HG03095 (cell line): ENCODE measurements around the gene TFAP2B.

Experiments
- ATAC-seq: cut with Tn5 transposase; IDR thresholded peaks from one replicate; pipeline ENCODE4 v1.9.1; 2021; ENCODE audit warnings: moderate library complexity; ENCODE audit not compliant: unreplicated experiment

Gene TFAP2B

DNA sequence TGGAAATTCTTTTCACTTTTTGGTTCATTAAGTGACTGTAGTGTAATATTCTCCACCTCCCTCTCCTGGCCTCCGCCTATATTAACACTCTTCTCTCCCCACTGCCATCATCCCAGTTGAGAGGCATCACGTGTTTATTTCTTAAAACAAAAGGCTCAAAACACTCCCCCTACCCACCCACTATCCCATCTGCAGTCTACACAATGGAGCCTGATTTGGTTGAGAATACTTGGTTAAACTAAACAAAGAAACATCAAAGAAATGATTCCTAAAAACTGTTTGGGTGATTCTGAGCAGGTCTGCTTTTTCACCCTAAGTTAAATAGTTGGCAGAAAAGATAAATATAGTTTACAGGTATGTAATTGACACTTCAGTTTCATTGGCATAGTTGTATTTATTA is 5.9 kb downstream of the TFAP2B start:
- ATAC-seq = no peak

- ATAC-seq = no peak
These were observed 6.8 kb downstream of the TFAP2B start for GRCh38 chr6:50825375-50826036.

- ATAC-seq = no peak
These were observed 7.5 kb downstream of the TFAP2B start for GRCh38 chr6:50826037-50826761.

DNA sequence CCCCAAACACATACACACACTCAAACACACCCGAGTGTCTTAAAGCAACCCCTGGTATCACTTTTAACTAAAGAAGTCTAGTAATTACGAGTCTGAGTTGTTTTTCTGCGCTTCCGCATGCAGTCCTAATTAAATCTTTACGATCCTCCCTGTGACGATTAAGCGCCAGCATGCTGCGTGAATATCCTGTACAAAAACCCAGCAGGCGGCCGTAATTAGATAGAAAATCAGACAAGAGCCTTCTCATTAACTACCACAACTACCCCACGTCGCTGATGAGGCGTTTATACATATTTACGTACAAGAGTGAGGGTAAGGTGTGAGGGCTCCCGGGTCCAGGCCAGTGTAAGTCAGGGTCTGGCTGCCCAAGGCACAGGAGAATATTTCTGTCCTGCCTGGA is 8.1 kb downstream of the TFAP2B start:
- no peak for ATAC-seq

- no peak for ATAC-seq
These were observed 10.4 kb downstream of the TFAP2B start for GRCh38 chr6:50829049-50829448.

- ATAC-seq = no peak
These were observed 11.3 kb downstream of the TFAP2B start for GRCh38 chr6:50829898-50830444.

DNA sequence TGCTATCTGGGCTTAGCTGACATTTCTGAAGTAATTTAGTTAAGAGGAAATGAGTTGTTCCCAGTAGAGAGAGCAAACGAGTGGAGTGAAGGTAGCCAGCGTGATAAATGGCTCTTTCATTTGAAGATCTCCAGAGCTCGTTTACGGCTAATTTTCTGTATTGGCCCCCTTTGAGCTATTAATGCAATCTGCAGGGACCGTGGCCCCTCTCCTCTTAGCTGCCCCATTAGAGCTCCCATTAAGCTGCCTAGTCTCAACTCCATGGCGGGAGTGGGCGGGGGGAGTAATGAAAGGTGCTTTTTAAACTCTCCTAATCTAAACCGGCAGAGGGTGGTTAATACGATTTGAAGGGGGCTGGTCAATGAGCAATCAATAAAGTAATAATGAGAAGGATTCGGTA is 12.5 kb downstream of the TFAP2B start:
- ATAC-seq = no peak

- no peak for ATAC-seq
These were observed 14.2 kb downstream of the TFAP2B start for GRCh38 chr6:50832912-50833311.

DNA sequence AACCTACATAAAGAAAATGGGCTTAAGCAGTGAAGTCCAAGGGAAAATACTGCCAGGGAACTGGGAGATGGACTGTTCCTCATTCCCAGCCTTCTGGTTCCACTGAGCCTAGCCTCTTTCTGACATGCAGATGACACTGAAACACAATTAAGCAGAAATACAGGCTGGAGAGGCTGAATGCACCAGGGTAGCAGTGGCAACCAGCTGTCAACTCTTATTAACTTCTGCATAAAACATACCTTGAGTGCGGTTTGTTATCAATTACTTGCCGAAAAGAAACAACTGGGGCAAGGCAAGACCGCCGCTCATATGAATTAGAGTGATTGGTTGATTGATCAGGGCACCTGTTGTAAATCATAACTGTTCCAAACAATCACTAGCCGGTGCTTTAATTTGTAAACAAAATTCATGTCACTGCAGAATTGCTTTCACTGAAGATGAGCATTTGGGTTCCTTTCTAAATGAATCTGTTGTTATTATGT is 16.3 kb downstream of the TFAP2B start:
- no peak for ATAC-seq

DNA sequence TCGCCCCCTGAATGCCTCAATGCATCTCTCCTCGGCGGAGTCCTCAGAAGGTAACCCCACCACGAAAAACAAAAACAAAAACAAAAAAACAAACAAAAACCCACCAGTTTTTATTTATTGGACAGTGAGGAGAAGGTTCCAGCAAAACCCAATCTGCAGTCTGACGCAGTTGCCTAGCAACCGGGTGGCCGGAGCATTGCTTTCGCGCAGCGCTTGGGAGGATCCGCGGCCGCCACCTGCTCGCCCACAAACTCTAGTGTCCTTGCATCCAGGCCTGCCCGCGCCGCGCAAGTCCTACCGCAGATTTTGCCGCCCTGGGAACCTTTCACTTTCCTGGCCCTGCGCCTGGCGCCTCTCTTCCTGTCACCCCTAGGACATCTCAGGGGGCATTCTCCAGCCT is 17.6 kb downstream of the TFAP2B start:
- ATAC-seq = no peak

- ATAC-seq = no peak
These were observed 19.1 kb downstream of the TFAP2B start for GRCh38 chr6:50837589-50838445.

DNA sequence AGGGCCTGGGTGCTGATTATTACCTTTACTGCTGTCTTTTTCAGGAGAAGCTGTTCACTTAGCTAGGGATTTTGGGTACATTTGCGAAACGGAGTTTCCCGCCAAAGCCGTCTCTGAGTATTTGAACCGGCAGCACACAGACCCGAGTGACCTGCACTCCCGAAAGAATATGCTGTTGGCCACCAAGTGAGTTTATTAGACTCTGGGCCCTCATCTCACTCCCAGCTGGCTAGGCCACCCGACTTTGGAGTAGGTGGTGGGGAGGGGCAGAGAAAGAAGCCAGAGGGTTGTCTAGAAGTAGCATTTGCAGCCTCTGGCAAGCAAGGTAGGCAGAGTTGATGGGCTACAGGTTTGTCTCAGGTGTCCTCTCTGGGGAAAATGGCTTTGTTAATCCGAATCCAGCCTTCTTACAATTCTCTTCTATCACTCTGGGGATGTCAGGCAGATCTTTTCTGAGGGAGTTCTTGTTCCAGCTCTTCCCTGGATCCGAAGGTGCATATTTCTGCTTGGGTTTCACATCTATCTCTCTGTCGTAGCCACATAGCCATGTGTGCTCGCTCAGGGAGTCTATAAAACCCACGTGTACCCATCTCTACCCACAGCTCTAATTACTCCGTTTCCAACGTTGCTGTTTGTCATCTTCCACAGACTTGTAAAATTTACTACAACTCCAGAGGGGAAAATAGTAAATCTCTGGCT is 21.6 kb downstream of the TFAP2B start:
- no peak for ATAC-seq

DNA sequence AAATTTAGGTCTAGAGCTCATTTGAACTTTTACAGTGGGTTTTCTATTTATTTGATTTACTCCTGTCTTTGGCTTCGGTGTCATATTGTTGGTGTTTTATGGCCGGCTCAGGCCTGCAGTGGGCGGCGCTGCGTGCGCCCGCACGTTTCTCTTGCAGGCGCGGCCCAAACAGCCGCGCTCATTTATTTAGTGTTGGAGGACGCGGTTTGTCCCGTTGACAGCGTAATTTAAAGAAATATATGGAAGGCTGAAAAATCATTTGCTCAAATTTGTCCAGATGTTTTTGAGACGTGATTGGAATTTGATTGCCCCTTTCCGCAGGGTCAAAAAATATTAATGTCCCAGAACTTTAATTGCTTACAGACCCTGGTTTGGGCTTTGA is 22.1 kb downstream of the TFAP2B start:
- ATAC-seq = no peak

GRCh38 chr6:50842446-50842845 is 23.8 kb downstream of the TFAP2B start:
- ATAC-seq = no peak

- no peak for ATAC-seq
These were observed 24.3 kb downstream of the TFAP2B start for GRCh38 chr6:50842861-50843384.

DNA sequence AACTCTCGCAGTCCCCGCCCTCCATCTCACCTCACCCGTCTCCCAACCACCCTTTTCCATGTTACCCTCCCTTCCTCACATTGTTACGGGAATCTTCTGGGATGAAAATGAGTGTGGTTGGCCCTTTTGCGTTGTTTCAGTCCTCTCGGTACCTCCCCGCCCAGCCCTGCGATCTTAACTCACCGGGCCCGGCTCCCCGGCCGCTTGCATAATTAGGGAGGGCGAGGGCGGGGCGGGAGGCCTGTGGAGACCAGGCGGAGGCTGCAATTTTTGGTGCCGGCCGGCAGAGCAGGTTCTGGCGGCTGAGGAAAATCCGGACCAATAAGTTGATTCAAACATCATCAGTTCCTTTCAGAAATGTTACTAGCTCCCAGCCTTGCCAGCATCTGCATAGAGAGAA is 25.2 kb downstream of the TFAP2B start:
- ATAC-seq = no peak

GRCh38 chr6:50845499-50846143 is 26.9 kb downstream of the TFAP2B start:
- no peak for ATAC-seq

DNA sequence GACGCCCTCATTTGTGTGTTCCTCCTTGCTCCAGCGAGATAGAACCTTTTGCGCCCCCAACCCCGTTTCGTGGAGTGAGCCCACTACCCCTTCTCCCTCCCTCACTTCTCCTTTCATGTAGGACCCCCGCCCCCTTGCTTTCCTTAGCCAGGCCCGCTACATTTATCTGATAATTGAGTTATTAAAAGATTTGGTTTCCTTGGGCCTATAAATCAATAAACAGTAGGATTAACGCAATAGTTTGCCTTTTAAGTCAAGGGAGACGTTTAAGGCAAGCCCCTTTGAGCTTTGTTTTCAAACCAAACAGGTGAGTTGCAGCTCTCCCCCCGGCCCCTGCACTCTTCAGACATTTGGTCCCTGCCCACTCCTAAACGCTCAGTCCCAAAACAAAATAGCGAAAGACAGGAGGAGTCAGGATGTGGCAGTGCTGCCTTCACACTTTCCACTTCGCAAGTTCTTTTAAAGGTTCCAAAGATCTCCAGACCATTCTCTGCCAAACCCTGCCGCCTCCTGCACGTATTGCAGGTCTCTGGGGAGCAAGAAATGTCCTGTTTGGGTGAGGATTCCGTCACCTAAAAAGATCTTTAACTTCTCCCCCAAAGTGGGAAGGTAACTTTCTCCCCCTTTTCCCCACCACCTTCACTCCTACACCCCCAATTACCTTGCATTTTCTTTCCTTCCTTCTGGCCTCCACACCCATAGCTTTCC is 27.6 kb downstream of the TFAP2B start:
- ATAC-seq = no peak

- no peak for ATAC-seq
These were observed 28.1 kb downstream of the TFAP2B start for GRCh38 chr6:50846852-50847155.
